GM21528 (cell line): Measurements from ENCODE around the gene FAM237B.

ENCODE experiments used
- ATAC-seq: cut with Tn5 transposase; IDR thresholded peaks from one replicate; pipeline ENCODE4 v1.9.1; 2021; ENCODE audit warnings: mild to moderate bottlenecking, moderate library complexity; ENCODE audit not compliant: unreplicated experiment, low FRiP score

Gene FAM237B

GRCh38 chr7:90298145-90299038 lies 22.7 kb downstream of the FAM237B start:
- ATAC-seq, result peak; percentile 80

GRCh38 chr7:90290244-90291113 lies 30.6 kb downstream of the FAM237B start:
- no peak for ATAC-seq

- ATAC-seq, result no peak
Observed at GRCh38 chr7:90288154-90288553, 33.0 kb downstream of the FAM237B start.

GRCh38 chr7:90276033-90276728 lies 44.9 kb downstream of the FAM237B start:
- no peak for ATAC-seq

GRCh38 chr7:90274161-90274560 lies 46.9 kb downstream of the FAM237B start:
- ATAC-seq, result no peak

- no peak for ATAC-seq
Observed at GRCh38 chr7:90272242-90272641, 48.9 kb downstream of the FAM237B start.

GRCh38 chr7:90271753-90272152 lies 49.4 kb downstream of the FAM237B start:
- no peak for ATAC-seq

GRCh38 chr7:90270431-90271178 lies 50.5 kb downstream of the FAM237B start:
- ATAC-seq, result no peak

- no peak for ATAC-seq
Observed at GRCh38 chr7:90269163-90269562, 51.9 kb downstream of the FAM237B start.

- no peak for ATAC-seq
Observed at GRCh38 chr7:90267263-90267858, 53.7 kb downstream of the FAM237B start.

GRCh38 chr7:90266808-90267207 lies 54.3 kb downstream of the FAM237B start:
- ATAC-seq, result no peak
